OCI-M1 (cell line): ENCODE results near the gene SLC1A3.

Experiments used
- DNase-seq: peaks from one replicate; lab custom pipeline; 2025; lab: John Stamatoyannopoulos, UW

Gene SLC1A3

GRCh38 chr5:36658038-36658756 lies 51.8 kb downstream of the SLC1A3 start:
- DNase-seq, result no peak

- no peak for DNase-seq
Observed at GRCh38 chr5:36659411-36659810, 53.0 kb downstream of the SLC1A3 start.

GRCh38 chr5:36660397-36661049 lies 54.1 kb downstream of the SLC1A3 start:
- DNase-seq, result no peak

- DNase-seq, result no peak
Observed at GRCh38 chr5:36661456-36662220, 55.2 kb downstream of the SLC1A3 start.

GRCh38 chr5:36662291-36662851 lies 56.0 kb downstream of the SLC1A3 start:
- DNase-seq, result no peak

GRCh38 chr5:36664766-36665165 lies 58.4 kb downstream of the SLC1A3 start:
- DNase-seq, result no peak

- no peak for DNase-seq
Observed at GRCh38 chr5:36665628-36666027, 59.2 kb downstream of the SLC1A3 start.

- no peak for DNase-seq
Observed at GRCh38 chr5:36666274-36666673, 59.9 kb downstream of the SLC1A3 start.

- DNase-seq, result no peak
Observed at GRCh38 chr5:36666986-36667385, 60.6 kb downstream of the SLC1A3 start.

- DNase-seq, result no peak
Observed at GRCh38 chr5:36667824-36668223, 61.4 kb downstream of the SLC1A3 start.

GRCh38 chr5:36669015-36669651 lies 62.7 kb downstream of the SLC1A3 start:
- no peak for DNase-seq

- no peak for DNase-seq
Observed at GRCh38 chr5:36670548-36670947, 64.1 kb downstream of the SLC1A3 start.

- no peak for DNase-seq
Observed at GRCh38 chr5:36675282-36675681, 68.9 kb downstream of the SLC1A3 start.

- no peak for DNase-seq
Observed at GRCh38 chr5:36679221-36679989, 73.0 kb downstream of the SLC1A3 start.

- no peak for DNase-seq
Observed at GRCh38 chr5:36680066-36680465, 73.7 kb downstream of the SLC1A3 start.

- DNase-seq, result no peak
Observed at GRCh38 chr5:36681711-36682110, 75.3 kb downstream of the SLC1A3 start.

GRCh38 chr5:36682499-36682898 lies 76.1 kb downstream of the SLC1A3 start:
- no peak for DNase-seq

GRCh38 chr5:36683821-36684434 lies 77.5 kb downstream of the SLC1A3 start:
- DNase-seq, result no peak

- no peak for DNase-seq
Observed at GRCh38 chr5:36685631-36686288, 79.4 kb downstream of the SLC1A3 start.

GRCh38 chr5:36686881-36687280 lies 80.5 kb downstream of the SLC1A3 start:
- no peak for DNase-seq
